Mesenchymal stem cell (in vitro differentiated cells and primary cell): ENCODE data around the gene TAF1.

Experiments
- DNase-seq: peaks from one replicate; pipeline ENCODE4 v3.0.0-alpha.2; 2013
- H2AFZ ChIP-seq: one replicate; pipeline ENCODE4 v1.6.1; 2013; ENCODE audit warnings: low read depth, mild to moderate bottlenecking, control low read depth, inconsistent platforms, low read length, moderate library complexity
- H2AK5ac ChIP-seq: 2 replicates; pipeline ENCODE4 v1.6.1; 2013; ENCODE audit warnings: low read length, moderate library complexity, mild to moderate bottlenecking, inconsistent platforms; ENCODE audit not compliant: severe bottlenecking
- H2BK120ac ChIP-seq: one replicate; pipeline ENCODE4 v1.6.1; 2013; ENCODE audit warnings: low read depth, mild to moderate bottlenecking, inconsistent platforms, low read length, moderate library complexity
- H2BK12ac ChIP-seq, 2 experiments: one replicate each; pipeline ENCODE4 v1.6.1; 2013; ENCODE audit warnings: inconsistent platforms in 2 of 2, low read length in 2 of 2, mild to moderate bottlenecking in 2 of 2, moderate library complexity in 2 of 2, control low read depth in 1 of 2
- H2BK15ac ChIP-seq: one replicate; pipeline ENCODE4 v1.6.1; 2013; ENCODE audit warnings: mild to moderate bottlenecking, low read depth, inconsistent platforms; ENCODE audit not compliant: poor library complexity, severe bottlenecking
- H2BK5ac ChIP-seq: 2 replicates; pipeline ENCODE4 v1.6.1; 2013; ENCODE audit warnings: low read depth, mild to moderate bottlenecking, low read length, control low read depth, inconsistent platforms; ENCODE audit not compliant: poor library complexity, severe bottlenecking
- H3K14ac ChIP-seq, 2 experiments: one replicate each; pipeline ENCODE4 v1.6.1; 2013; ENCODE audit warnings: inconsistent platforms in 2 of 2, low read length in 2 of 2, control low read depth in 1 of 2, mild to moderate bottlenecking in 1 of 2, moderate library complexity in 1 of 2
- H3K18ac ChIP-seq, 2 experiments: one replicate each; pipeline ENCODE4 v1.6.1; 2013; ENCODE audit warnings: inconsistent platforms in 2 of 2, low read length in 2 of 2, control low read depth in 1 of 2, low read depth in 1 of 2, mild to moderate bottlenecking in 1 of 2
- H3K23ac ChIP-seq, 2 experiments: one replicate each; pipeline ENCODE4 v1.6.1; 2013; ENCODE audit warnings: inconsistent platforms in 2 of 2, low read length in 2 of 2, mild to moderate bottlenecking in 2 of 2, moderate library complexity in 2 of 2, control low read depth in 1 of 2
- H3K27ac ChIP-seq: 2 replicates; pipeline ENCODE4 v1.5.1; 2013; ENCODE audit warnings: mild to moderate bottlenecking, moderate library complexity, low read length, control low read depth, inconsistent platforms; ENCODE audit not compliant: poor library complexity, severe bottlenecking
- H3K27me3 ChIP-seq, 2 experiments: 2 replicates each; pipeline versions ENCODE4 v1.6.1 to v1.7.0; 2013; ENCODE audit warnings: low read length in 2 of 2, mild to moderate bottlenecking in 2 of 2, moderate library complexity in 2 of 2, control low read depth in 1 of 2, inconsistent platforms in 1 of 2; ENCODE audit not compliant: control insufficient read depth in 1 of 2, insufficient read depth in 1 of 2
- H3K36me3 ChIP-seq, 2 experiments: 2 replicates each; pipeline versions ENCODE4 v1.6.1 to v1.7.0; 2013; ENCODE audit warnings: low read length in 2 of 2, control low read depth in 1 of 2, inconsistent platforms in 1 of 2, low read depth in 1 of 2, mild to moderate bottlenecking in 1 of 2; ENCODE audit not compliant: insufficient read depth in 2 of 2, control insufficient read depth in 1 of 2
- H3K4ac ChIP-seq, 2 experiments: one replicate each; pipeline ENCODE4 v1.6.1; 2013; ENCODE audit warnings: inconsistent platforms in 2 of 2, low read length in 2 of 2, mild to moderate bottlenecking in 2 of 2, moderate library complexity in 2 of 2, control low read depth in 1 of 2, low read depth in 1 of 2
- H3K4me1 ChIP-seq: 2 replicates; pipeline ENCODE4 v1.6.1; 2013; ENCODE audit warnings: low read depth, low read length, control low read depth; ENCODE audit not compliant: control insufficient read depth, insufficient read depth
- H3K4me2 ChIP-seq: 2 replicates; pipeline ENCODE4 v1.6.1; 2013; ENCODE audit warnings: low read length, mild to moderate bottlenecking, inconsistent platforms; ENCODE audit not compliant: poor library complexity, severe bottlenecking
- H3K4me3 ChIP-seq, 2 experiments: 2 replicates each; pipeline versions ENCODE4 v1.5.1 to v1.7.0; 2013; ENCODE audit warnings: low read length in 2 of 2, mild to moderate bottlenecking in 2 of 2, control low read depth in 1 of 2, low read depth in 1 of 2; ENCODE audit not compliant: insufficient read depth in 1 of 2
- H3K79me1 ChIP-seq: replicated peaks from 2 replicates; pipeline ENCODE4 v1.6.1; 2013; ENCODE audit warnings: mild to moderate bottlenecking, control low read depth, low read length, inconsistent platforms; ENCODE audit not compliant: poor library complexity, severe bottlenecking
- H3K9ac ChIP-seq: 2 replicates; pipeline ENCODE4 v1.7.0; 2013; ENCODE audit warnings: mild to moderate bottlenecking, low read length, moderate library complexity
- H3K9me3 ChIP-seq: 2 replicates; pipeline ENCODE4 v1.7.0; 2013; ENCODE audit warnings: mild to moderate bottlenecking, low read length; ENCODE audit not compliant: control insufficient read depth
- H4K8ac ChIP-seq: one replicate; pipeline ENCODE4 v1.6.1; 2013; ENCODE audit warnings: inconsistent platforms, mild to moderate bottlenecking, low read length, moderate library complexity
- H4K91ac ChIP-seq: one replicate; pipeline ENCODE4 v1.6.1; 2013; ENCODE audit warnings: mild to moderate bottlenecking, low read length, inconsistent platforms
- WGBS: methylation state at CpG from one replicate; pipeline ENCODE4 v1.1.7; 2013; ENCODE audit warnings: mixed read lengths; 5-methylcytosine and 5-hydroxymethylcytosine counted together

The TAF1 gene

GRCh38 chrX:71420686-71421085 is 54.5 kb downstream of the TAF1 start:
- H3K4me1 ChIP-seq = no peaks in the 10 kb centered on the region
- H3K36me3 ChIP-seq = peaks cover 12 to 61% of the 10 kb centered on the region in 2 experiments
- no peak overlapping the region for H3K27ac ChIP-seq
- H3K18ac ChIP-seq = no peak overlapping the region
- 93% methylated on average over 9 of the region's 20 CpGs for WGBS
- no peak overlapping the region for H4K8ac ChIP-seq
- no peak overlapping the region for H2BK5ac ChIP-seq
- no peaks in the 10 kb centered on the region for H3K27me3 ChIP-seq
- no peak overlapping the region for H4K91ac ChIP-seq
- H2BK12ac ChIP-seq = no peak overlapping the region
- no peak overlapping the region for H3K4me3 ChIP-seq
- peaks cover 3% of the 10 kb centered on the region for H3K79me1 ChIP-seq
- no peak overlapping the region for H2AK5ac ChIP-seq
- H3K4ac ChIP-seq = no peak overlapping the region
- no peaks in the 10 kb centered on the region for H3K9me3 ChIP-seq
- no peak overlapping the region for H2BK120ac ChIP-seq
- no peak for DNase-seq
- no peak overlapping the region for H2BK15ac ChIP-seq
- no peak overlapping the region for H3K14ac ChIP-seq
- H2AFZ ChIP-seq = no peak overlapping the region
- H3K23ac ChIP-seq = no peak overlapping the region
- no peak overlapping the region for H3K9ac ChIP-seq
- no peak overlapping the region for H3K4me2 ChIP-seq

- no peak overlapping the region for H3K18ac ChIP-seq
- no peak overlapping the region for H2BK12ac ChIP-seq
- H3K4ac ChIP-seq = no peak overlapping the region
- no peak for DNase-seq
- no CpG with 5 or more reads among the region's 1 CpG for whole genome bisulfite sequencing
- no peak overlapping the region for H2AK5ac ChIP-seq
- H3K27me3 ChIP-seq = peaks cover 0 to 15% of the 10 kb centered on the region in 2 experiments
- no peak overlapping the region for H3K23ac ChIP-seq
- H3K9me3 ChIP-seq = no peaks in the 10 kb centered on the region
- no peak overlapping the region for H2BK5ac ChIP-seq
- H3K4me2 ChIP-seq = no peak overlapping the region
- no peaks in the 10 kb centered on the region for H3K4me1 ChIP-seq
- H3K14ac ChIP-seq = no peak overlapping the region
- H2BK120ac ChIP-seq = no peak overlapping the region
- peaks cover 0 to 34% of the 10 kb centered on the region in 2 experiments for H3K36me3 ChIP-seq
- no peak overlapping the region for H3K4me3 ChIP-seq
- no peak overlapping the region for H2BK15ac ChIP-seq
- no peak overlapping the region for H3K27ac ChIP-seq
- no peak overlapping the region for H4K8ac ChIP-seq
- no peak overlapping the region for H4K91ac ChIP-seq
- no peaks in the 10 kb centered on the region for H3K79me1 ChIP-seq
- H2AFZ ChIP-seq = no peak overlapping the region
- H3K9ac ChIP-seq = no peak overlapping the region
These were observed 66.6 kb downstream of the TAF1 start for GRCh38 chrX:71432733-71433132.

GRCh38 chrX:71438750-71439149 is 72.6 kb downstream of the TAF1 start:
- peaks cover 0 to 5% of the 10 kb centered on the region in 2 experiments for H3K27me3 ChIP-seq
- 100% methylated on average over 6 of the region's 6 CpGs for WGBS
- no peak overlapping the region for H2BK12ac ChIP-seq
- no peak overlapping the region for H3K27ac ChIP-seq
- H2BK120ac ChIP-seq = no peak overlapping the region
- no peak overlapping the region for H3K23ac ChIP-seq
- H3K4me3 ChIP-seq = no peak overlapping the region
- H3K79me1 ChIP-seq = no peaks in the 10 kb centered on the region
- H3K4me1 ChIP-seq = no peaks in the 10 kb centered on the region
- DNase-seq = no peak
- peaks cover 0 to 25% of the 10 kb centered on the region in 2 experiments for H3K36me3 ChIP-seq
- H2AFZ ChIP-seq = no peak overlapping the region
- H3K9ac ChIP-seq = no peak overlapping the region
- H3K18ac ChIP-seq = no peak overlapping the region
- no peak overlapping the region for H2BK15ac ChIP-seq
- no peaks in the 10 kb centered on the region for H3K9me3 ChIP-seq
- no peak overlapping the region for H2AK5ac ChIP-seq
- no peak overlapping the region for H3K14ac ChIP-seq
- H3K4ac ChIP-seq = no peak overlapping the region
- H2BK5ac ChIP-seq = no peak overlapping the region
- H4K8ac ChIP-seq = no peak overlapping the region
- H3K4me2 ChIP-seq = no peak overlapping the region
- no peak overlapping the region for H4K91ac ChIP-seq

- H2AFZ ChIP-seq = no peak overlapping the region
- H2BK5ac ChIP-seq = no peak overlapping the region
- no peaks in the 10 kb centered on the region for H3K4me1 ChIP-seq
These were observed 73.3 kb downstream of the TAF1 start for GRCh38 chrX:71439420-71439819.

More at GRCh38 chrX:71439420-71439819, 73.3 kb downstream of the TAF1 start:
- no peak overlapping the region for H3K18ac ChIP-seq
- H3K4ac ChIP-seq = no peak overlapping the region
- no peak overlapping the region for H3K4me2 ChIP-seq
- no peak overlapping the region for H2AK5ac ChIP-seq
- no peak overlapping the region for H3K9ac ChIP-seq
- WGBS = 100% methylated on average over 2 of the region's 3 CpGs
- H2BK15ac ChIP-seq = no peak overlapping the region
- H2BK12ac ChIP-seq = no peak overlapping the region
- no peak for DNase-seq
- H3K36me3 ChIP-seq = peaks cover 0 to 19% of the 10 kb centered on the region in 2 experiments
- H4K91ac ChIP-seq = no peak overlapping the region
- no peaks in the 10 kb centered on the region for H3K9me3 ChIP-seq
- no peak overlapping the region for H4K8ac ChIP-seq
- H3K14ac ChIP-seq = no peak overlapping the region
- H3K4me3 ChIP-seq = no peak overlapping the region
- no peak overlapping the region for H2BK120ac ChIP-seq
- no peak overlapping the region for H3K27ac ChIP-seq
- peaks cover 0 to 5% of the 10 kb centered on the region in 2 experiments for H3K27me3 ChIP-seq
- no peak overlapping the region for H3K23ac ChIP-seq
- peaks cover 2% of the 10 kb centered on the region for H3K79me1 ChIP-seq
